OCI-LY7 (cell line): ENCODE measurements around the gene DNM3.

Experiments
- CTCF ChIP-seq: fragments of 200-600 bp; sonication (generic); conservative IDR thresholded peaks from 2 replicates; pipeline ENCODE4 v1.5.1; 2014; ENCODE audit warnings: mild to moderate bottlenecking, antibody characterized with exemption, low read length, moderate library complexity, mixed read lengths
- EZH2phosphoT487 ChIP-seq: fragments of 200-600 bp; sonication (generic); IDR thresholded peaks from 2 replicates; pipeline ENCODE4 v1.6.1; 2018; ENCODE audit warnings: low read depth, borderline replicate concordance, mild to moderate bottlenecking, mixed run types, antibody characterized with exemption, low read length, moderate library complexity, mixed read lengths

- TF ChIP-seq EZH2phosphoT487 (no peak), CTCF (no peak)
These were observed 398.6 kb downstream of the DNM3 start for GRCh38 chr1:172239901-172240300.
